Loucy (cell line): Measurements from ENCODE around the gene ANKRD18B.
A peak's percentile ranks its signal among the peaks of the same experiment; 100 is the strongest.
"Not testable (repeated sequence)": the region's sequence is repeated elsewhere in the genome, so short reads cannot be mapped to it uniquely, and the experiment has no call there.

Source experiments
- H2AFZ ChIP-seq: fragments of 200-600 bp; sonication (generic); 2 replicates; pipeline ENCODE4 v1.6.0; 2016; ENCODE audit warnings: antibody characterized with exemption, mild to moderate bottlenecking, low read length, moderate library complexity
- H3F3A ChIP-seq: fragments of 200-600 bp; 2 replicates; pipeline ENCODE4 v1.6.0; 2016; ENCODE audit warnings: antibody characterized with exemption, low read depth, mild to moderate bottlenecking
- H3K27me3 ChIP-seq: fragments of 200-600 bp; sonication (generic); 2 replicates; pipeline ENCODE4 v1.6.1; 2014; ENCODE audit warnings: low read length, mild to moderate bottlenecking; ENCODE audit not compliant: insufficient read depth, poor library complexity, severe bottlenecking
- H3K36me3 ChIP-seq: fragments of 200-600 bp; sonication (generic); 2 replicates; pipeline ENCODE4 v1.6.1; 2016; ENCODE audit warnings: low read length; ENCODE audit not compliant: insufficient read depth
- H3K4me1 ChIP-seq: fragments of 200-600 bp; sonication (generic); 2 replicates; pipeline ENCODE4 v1.5.1; 2014; ENCODE audit warnings: low read length, mild to moderate bottlenecking; ENCODE audit not compliant: insufficient read depth, poor library complexity, severe bottlenecking
- H3K4me2 ChIP-seq: fragments of 200-600 bp; sonication (generic); 2 replicates; pipeline ENCODE4 v1.6.0; 2014; ENCODE audit warnings: antibody characterized with exemption, low read length, low read depth, mild to moderate bottlenecking; ENCODE audit not compliant: poor library complexity, severe bottlenecking
- H3K4me3 ChIP-seq: fragments of 200-600 bp; sonication (generic); 2 replicates; pipeline ENCODE4 v1.5.1; 2014; ENCODE audit warnings: low read length, mild to moderate bottlenecking, mixed read lengths; ENCODE audit not compliant: poor library complexity, severe bottlenecking
- H3K79me2 ChIP-seq: fragments of 200-600 bp; sonication (generic); 2 replicates; pipeline ENCODE4 v1.6.1; 2014; ENCODE audit warnings: low read length; ENCODE audit not compliant: insufficient read depth
- H3K9ac ChIP-seq: fragments of 200-600 bp; sonication (generic); 2 replicates; pipeline ENCODE4 v1.6.0; 2014; ENCODE audit warnings: mild to moderate bottlenecking, low read depth, low read length, moderate library complexity; ENCODE audit not compliant: poor library complexity, severe bottlenecking
- H3K9me2 ChIP-seq: fragments of 200-600 bp; sonication (generic); replicated peaks from 2 replicates; pipeline ENCODE4 v1.6.1; 2016; ENCODE audit warnings: low read depth, low read length, mixed read lengths
- H3K9me3 ChIP-seq: fragments of 200-600 bp; sonication (generic); 2 replicates; pipeline ENCODE4 v1.6.1; 2014; ENCODE audit warnings: mild to moderate bottlenecking, antibody characterized with exemption, low read length, low read depth; ENCODE audit not compliant: insufficient read depth
- H4K20me1 ChIP-seq: fragments of 200-600 bp; sonication (generic); 2 replicates; pipeline ENCODE4 v1.6.0; 2014; ENCODE audit warnings: antibody characterized with exemption, low read length, mild to moderate bottlenecking; ENCODE audit not compliant: insufficient read depth, poor library complexity, severe bottlenecking
- CTCF ChIP-seq: fragments of 200-600 bp; sonication (generic); conservative IDR thresholded peaks from 2 replicates; pipeline ENCODE4 v1.5.1; 2014; ENCODE audit warnings: mild to moderate bottlenecking, antibody characterized with exemption, low read length
- EZH2phosphoT487 ChIP-seq: fragments of 200-600 bp; IDR thresholded peaks from 2 replicates; pipeline ENCODE4 v1.6.1; 2018; ENCODE audit warnings: antibody characterized with exemption, mild to moderate bottlenecking, moderate library complexity, borderline replicate concordance

The ANKRD18B gene

DNA sequence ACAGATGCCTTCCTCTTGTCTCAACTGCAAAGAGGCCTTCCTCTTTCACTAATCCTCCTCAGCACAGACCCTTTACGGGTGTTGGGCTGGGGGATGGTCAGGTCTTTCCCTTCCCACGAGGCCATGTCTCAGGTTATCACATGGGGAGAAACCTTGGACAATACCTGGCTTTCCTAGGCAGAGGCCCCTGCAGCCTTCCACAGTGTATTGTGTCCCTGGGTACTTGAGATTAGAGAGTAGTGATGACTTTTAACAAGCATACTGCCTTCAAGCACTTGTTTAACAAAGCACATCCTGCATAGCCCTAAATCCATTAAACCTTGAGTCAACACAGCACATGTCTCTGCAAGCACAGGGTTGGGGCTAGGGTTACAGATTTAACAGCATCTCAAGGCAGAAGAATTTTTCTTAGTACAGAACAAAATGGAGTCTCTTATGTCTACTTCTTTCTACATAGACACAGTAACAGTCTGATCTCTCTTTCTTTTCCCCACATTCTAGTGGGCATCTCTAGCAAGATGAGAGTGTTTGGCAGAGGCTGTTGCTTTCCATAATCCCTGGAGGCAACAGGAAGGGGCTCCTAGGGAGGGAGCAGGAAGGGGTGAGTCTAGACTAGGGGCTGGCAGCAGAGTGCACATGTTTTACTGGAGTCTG is 8.6 kb upstream of the ANKRD18B start:
- not testable (repeated sequence) for H2AFZ ChIP-seq, H3F3A ChIP-seq, H3K4me1 ChIP-seq, H3K4me3 ChIP-seq, H3K27me3 ChIP-seq, H4K20me1 ChIP-seq, H3K36me3 ChIP-seq, H3K4me2 ChIP-seq, H3K9me3 ChIP-seq, H3K9me2 ChIP-seq, H3K79me2 ChIP-seq, H3K9ac ChIP-seq

DNA sequence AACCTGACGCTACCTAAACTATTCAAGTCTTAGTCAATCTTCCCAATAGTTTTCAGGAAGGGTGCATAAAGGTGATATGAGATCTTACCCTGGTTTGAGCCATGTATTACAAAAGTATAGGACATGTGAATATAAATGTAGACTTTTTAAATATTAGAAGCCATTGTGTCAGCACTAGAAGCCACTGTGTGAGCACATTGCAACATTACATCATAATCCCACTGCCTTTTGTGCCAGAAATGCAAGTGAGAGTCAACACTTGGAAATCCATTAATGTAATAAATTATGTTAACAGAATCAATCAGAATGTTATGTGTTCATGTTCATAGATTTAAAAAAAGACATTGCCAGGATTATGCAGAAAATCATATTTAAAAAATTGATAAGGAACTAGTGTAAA is 7.7 kb upstream of the ANKRD18B start:
- not testable (repeated sequence) for H2AFZ ChIP-seq, H3K9ac ChIP-seq, H4K20me1 ChIP-seq, H3K9me3 ChIP-seq, H3K9me2 ChIP-seq, H3K4me1 ChIP-seq, H3K4me2 ChIP-seq, H3K4me3 ChIP-seq, H3K79me2 ChIP-seq, H3K27me3 ChIP-seq, H3K36me3 ChIP-seq, H3F3A ChIP-seq

DNA sequence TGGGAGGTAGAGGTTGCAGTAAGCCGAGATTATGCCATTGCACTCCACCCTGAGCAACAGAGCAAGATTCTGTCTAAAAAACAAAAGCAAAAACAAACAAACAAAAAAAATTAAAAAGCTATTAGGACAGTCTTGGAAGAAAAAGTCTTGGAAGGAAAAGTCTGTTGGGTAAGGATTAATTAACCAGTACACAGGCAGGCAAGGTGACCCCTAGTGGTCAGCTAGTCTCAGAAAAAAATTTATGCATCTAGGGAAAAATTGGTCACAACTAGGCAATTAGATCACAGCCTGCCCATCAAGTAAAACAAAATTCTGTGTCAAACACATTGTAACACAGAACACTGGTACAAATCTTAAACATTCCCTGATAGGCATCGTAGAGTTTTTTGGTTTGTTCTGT is 6.7 kb upstream of the ANKRD18B start:
- no peaks in the 10 kb centered on the region for H4K20me1 ChIP-seq
- TF ChIP-seq EZH2phosphoT487 (no peak), CTCF (peak; percentile 67)
- H3K4me2 ChIP-seq, result no peak overlapping the region
- H3F3A ChIP-seq, result no peaks in the 10 kb centered on the region
- H3K4me1 ChIP-seq, result no peaks in the 10 kb centered on the region
- no peaks in the 10 kb centered on the region for H3K9me3 ChIP-seq
- no peaks in the 10 kb centered on the region for H3K27me3 ChIP-seq
- no peaks in the 10 kb centered on the region for H3K36me3 ChIP-seq
- no peak overlapping the region for H3K9ac ChIP-seq
- H3K4me3 ChIP-seq, result no peak overlapping the region
- no peaks in the 10 kb centered on the region for H3K9me2 ChIP-seq
- H2AFZ ChIP-seq, result no peak overlapping the region
- H3K79me2 ChIP-seq, result no peaks in the 10 kb centered on the region

- not testable (repeated sequence) for H3F3A ChIP-seq, H3K79me2 ChIP-seq, H3K9me3 ChIP-seq, H3K9ac ChIP-seq, H2AFZ ChIP-seq, H3K36me3 ChIP-seq, H3K27me3 ChIP-seq, H3K4me3 ChIP-seq, H4K20me1 ChIP-seq, H3K9me2 ChIP-seq, H3K4me1 ChIP-seq, H3K4me2 ChIP-seq
Observed at GRCh38 chr9:33517934-33518577, 6.0 kb upstream of the ANKRD18B start.

DNA sequence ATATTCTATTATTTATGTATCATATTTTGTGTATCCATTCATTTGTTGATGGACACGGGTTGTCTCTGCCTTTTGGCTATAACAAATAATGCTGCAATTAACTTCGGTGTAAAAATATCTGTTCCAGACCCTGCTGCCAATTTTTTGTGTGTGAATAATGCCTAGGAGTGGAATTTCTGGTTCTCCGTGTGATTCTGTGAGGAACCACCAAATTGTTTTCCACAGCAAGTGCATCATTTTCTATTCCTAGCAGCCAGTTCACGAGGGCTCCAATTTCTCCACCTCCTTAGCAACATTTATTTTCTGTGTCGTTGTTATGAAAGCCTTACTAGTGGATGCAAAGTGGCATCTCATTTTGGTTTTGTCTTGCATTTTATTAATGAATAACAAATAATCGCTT is 2.2 kb upstream of the ANKRD18B start:
- not testable (repeated sequence) for H3K9me3 ChIP-seq, H3F3A ChIP-seq, H3K27me3 ChIP-seq, H3K79me2 ChIP-seq, H4K20me1 ChIP-seq, H2AFZ ChIP-seq, H3K4me3 ChIP-seq, H3K9me2 ChIP-seq, H3K9ac ChIP-seq, H3K4me2 ChIP-seq, H3K36me3 ChIP-seq, H3K4me1 ChIP-seq
